PC-9 (cell line): ENCODE data around the gene SLC22A23.

Experiments used
- CTCF ChIP-seq: fragments of 200-600 bp; sonication (generic); conservative IDR thresholded peaks from 2 replicates; pipeline ENCODE4 v1.6.1; 2017; ENCODE audit warnings: mixed run types, antibody characterized with exemption, mild to moderate bottlenecking, moderate library complexity
- EZH2 ChIP-seq: fragments of 200-600 bp; sonication (generic); IDR thresholded peaks from 2 replicates; pipeline ENCODE4 v1.8.0; 2017; ENCODE audit warnings: antibody characterized with exemption, low read depth

GRCh38 chr6:3451498-3451897 lies 5.4 kb downstream of the SLC22A23 start:
- TF ChIP-seq CTCF (no peak), EZH2 (no peak)
